AG08395 (cell line): ENCODE measurements around the gene SRPX.

Experiments
- DNase-seq: peaks from one replicate; pipeline ENCODE4 v3.0.0; 2012; ENCODE audit warnings: mixed read lengths, low spot score

SRPX gene

DNA sequence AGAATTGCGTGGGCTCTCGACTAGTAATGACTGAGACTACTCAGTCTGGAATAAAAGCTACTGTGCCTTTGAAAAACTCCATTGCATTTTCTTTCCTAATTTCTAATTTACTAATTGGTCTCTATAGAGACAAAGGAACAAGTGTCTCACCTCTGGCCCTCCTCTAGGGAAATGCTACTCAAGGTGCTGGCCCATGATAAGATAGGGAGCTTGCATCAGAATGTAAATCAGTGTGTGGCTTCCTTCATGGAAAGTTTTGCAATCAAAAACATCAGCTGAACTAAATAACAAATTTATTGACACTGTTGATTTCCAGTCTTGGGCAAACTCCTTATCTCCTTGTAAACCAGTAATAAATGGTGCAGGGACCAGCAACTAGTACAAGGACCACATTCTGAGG lies 81.8 kb downstream of the SRPX start:
- DNase-seq: no peak

DNA sequence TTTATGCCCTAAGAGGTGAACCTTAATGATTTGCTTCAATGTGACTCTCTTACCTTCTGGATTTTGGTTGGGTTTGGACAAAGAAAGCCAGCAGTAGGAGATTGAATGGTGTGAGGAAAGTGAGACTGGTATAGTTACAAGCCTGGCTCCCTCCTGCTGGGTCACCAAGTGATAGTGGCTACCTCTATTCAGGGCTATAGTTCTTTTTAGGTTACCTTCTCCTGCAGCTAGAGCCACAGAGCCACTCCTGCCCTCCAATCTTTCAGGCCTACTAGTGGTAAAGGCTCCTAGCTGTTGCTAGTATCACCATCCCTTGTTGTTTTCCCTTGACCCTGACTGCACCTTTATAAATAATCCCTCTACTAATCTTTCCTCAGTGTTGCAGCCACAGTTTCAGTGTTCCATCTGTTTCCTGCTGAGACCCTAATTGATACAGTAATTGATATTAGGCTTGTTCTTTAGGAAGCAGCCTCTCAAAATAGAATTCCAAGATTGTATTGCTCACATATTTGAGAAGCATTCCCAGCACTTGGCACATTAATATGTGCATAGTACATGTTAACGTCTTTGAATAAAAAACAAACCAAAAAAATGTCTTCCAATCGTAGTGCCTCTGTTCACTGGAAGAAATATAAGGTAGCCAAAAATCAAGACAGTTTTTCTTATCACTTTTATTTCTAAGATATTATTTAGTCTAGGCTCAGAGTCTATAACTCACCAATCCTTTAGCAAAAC lies 82.3 kb downstream of the SRPX start:
- no peak for DNase-seq

DNA sequence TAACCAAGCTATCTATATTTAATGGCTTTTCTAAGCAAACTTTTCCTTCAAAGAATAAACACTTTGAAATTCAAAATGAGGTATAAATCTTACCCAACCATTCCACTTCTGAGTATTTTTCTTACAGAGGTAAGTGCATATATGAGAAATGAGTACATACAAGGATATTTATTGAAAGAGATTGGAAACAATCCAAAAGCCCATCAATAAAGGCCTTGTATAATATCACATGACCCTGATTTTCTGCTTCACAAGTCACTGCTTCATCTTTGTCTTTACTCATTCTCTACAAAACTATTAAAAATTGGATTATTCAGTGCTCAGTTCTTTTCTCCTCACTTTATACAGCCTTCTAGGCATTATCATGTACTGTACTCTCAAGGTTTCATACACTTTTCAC lies 91.3 kb downstream of the SRPX start:
- no peak for DNase-seq

DNA sequence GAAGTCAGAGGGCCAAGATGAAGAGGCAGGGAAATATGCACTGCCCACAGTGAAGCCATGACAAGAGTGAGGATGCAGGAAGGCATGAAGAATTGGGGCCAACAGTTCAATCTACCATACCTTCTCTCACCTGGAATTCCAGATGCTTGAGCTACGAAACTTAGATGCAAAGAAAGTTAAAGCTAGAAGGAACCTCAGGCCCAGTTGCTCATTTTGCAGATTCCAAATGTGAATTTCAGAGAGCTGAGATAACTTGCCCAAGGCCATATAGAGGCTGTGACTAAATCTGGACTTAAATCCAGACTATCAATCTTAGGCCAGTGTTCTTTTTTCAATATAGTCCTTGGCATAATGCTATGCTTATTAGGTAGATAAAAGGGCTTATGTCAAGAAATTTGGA lies 92.7 kb downstream of the SRPX start:
- DNase-seq: no peak

DNA sequence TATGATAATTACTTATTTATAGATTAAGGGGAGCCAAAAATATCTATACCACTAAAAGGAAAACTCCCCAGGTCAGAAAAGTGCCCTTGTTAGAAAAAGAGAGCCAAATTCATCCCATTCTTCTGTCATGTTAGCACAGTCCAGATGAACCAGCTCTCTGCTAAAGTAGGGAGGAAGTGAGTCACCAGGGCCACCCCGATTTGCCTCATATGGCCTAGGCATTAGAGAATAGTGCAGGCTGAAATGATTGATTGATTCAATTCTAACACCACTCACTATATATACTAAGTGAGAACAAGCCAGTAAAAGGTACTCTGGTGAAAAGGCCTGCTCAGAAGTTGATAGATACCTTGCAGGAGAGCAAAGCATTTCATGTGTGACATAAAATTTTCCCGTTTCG lies 94.5 kb downstream of the SRPX start:
- no peak for DNase-seq

DNA sequence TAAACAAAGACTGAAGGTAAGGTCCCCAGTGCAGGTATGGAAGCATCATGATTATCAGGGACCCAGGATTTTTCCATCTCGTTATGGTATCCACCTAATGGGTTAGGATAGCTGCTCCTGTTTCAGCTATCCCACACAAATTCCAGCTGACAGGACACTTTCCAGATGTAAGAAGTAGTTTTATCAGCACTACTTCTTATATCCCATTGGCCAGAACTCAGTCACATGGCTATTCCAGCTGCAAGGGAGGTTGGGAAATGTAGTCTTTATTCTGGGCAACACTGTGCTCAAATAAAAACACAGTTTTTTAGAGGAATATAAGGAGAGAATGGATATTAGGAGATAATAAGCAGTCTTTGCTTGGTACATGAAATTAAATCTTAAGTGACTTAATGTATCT lies 96.7 kb downstream of the SRPX start:
- DNase-seq: no peak

DNA sequence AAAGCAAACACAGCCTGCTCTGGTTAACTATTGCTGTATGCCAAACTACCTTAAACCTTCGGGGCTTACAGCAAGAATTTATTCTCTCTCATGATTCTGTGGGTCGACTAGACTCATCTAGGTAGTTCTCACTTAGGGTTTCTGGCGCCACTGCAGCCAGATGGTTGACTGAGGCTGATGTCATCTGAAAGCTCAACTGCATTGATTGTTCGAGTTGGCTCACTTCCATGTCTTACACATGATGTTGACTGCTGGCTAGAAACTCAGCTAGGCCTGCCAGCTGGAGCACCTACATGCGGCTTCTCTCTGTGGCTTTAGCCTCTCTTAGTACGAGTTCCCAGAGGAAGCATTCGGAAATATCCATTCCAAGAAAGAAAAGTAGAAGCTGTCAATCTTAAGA lies 103.2 kb downstream of the SRPX start:
- no peak for DNase-seq

DNA sequence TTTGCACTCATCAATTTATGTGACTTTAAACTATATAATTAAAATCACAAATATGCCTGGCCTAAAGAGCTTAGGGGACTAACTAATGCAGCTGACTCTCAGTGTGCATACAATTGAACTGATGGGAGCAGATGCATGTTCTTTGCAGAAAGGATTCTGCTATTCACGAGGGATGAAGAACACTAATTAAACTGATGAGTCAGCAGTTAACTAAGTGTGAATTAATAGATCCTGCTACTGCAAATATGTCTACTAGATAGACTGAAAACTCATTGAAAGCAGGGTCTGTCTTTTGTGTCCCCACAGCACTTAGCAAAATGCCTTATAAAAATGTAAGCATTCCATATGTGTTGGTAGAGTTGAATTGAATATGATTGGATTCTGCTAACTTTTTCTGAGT lies 104.0 kb downstream of the SRPX start:
- DNase-seq: no peak

DNA sequence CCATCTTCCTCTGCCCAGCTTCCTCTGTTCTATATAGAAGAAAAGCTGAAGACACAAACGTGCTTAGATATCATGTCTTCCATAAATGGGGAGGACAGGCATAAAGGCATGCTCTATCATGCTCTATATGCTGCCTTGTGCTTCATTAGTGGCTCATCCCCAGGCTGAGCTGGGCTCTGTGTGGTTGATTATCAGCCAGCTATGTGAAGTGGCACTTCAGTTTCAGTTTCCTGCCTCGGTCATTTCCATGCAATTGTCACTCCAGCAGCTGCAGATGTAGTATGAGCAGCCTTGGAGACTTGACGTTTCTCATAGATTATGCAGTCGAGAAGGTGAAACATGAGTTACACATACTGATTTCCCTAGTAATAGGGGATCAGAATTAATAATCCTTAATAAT lies 108.1 kb downstream of the SRPX start:
- DNase-seq: no peak

DNA sequence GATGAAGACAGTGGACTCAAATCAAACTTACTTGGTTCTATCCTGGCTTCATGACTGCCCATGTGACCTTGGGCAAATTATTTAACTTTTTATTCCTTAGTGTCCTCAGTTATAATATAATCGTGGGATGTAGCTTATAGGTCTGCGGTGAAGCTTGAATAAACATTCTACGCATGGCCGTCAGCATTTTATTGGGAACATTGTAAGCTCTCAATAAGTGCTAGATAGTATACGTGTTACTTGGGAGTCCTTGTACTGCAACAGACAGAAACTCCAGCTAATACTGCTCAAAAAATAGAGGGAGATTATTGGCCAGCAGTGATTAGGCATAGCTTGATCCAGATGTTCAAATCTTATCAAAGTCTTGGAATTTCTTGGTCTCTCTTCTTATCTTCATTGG lies 109.5 kb downstream of the SRPX start:
- no peak for DNase-seq

DNA sequence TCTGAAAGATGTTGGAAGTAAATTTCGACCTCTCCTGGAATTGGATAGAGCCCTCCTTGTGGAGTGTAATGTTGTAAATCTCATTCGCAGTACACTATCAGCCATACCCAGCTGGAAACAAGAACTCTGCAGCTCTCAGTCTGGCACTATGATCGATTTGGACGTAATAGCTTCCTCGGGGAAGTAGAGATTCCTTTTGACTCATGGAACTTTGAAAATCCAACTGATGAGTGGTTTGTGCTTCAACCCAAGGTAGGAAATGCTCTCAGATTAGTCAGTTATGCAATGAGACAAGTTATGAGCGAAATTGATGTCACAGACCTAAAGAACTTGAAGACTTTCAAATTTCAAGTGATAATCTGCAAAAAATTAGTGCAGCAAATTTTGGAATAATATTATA lies 110.4 kb downstream of the SRPX start:
- no peak for DNase-seq

DNA sequence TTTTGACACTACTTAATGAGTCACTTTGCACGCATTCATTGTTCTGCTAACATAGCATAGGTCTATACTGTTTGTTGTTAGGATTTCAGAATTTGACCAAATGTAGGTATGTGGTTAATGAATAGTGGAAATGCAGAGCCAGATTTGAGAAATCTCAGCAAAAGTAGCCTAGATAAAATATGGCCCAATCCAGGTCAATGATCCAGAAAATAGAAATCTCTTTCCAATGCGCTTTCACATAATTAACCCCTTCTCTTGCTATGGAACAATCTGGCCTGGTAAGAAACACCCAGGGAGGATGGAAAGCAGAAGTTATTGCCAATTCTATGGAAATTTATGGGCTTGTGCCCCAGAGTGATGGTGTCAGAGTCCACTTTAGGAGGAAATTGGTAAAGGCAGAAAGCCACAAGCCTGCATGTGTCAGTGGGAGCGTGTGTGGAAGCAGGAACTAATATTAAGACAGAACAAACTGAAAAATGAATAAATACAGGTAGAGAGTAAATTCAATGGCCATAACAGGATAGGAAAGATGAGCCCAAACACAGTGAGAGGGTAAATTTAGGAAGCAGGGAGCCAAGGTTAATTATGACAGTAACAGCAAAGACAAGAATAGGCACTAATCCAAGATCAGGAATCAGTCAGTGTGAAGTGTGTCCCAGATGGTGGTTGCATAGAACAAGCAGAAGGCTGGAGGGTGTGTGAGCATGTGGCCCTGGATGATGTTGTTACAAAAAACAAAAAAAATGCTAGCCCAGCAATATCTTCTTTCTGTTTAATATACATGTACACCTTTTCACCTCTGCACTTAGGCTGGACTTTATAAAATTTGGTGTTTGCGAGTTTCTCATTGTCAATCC lies 111.4 kb downstream of the SRPX start:
- DNase-seq: no peak

DNA sequence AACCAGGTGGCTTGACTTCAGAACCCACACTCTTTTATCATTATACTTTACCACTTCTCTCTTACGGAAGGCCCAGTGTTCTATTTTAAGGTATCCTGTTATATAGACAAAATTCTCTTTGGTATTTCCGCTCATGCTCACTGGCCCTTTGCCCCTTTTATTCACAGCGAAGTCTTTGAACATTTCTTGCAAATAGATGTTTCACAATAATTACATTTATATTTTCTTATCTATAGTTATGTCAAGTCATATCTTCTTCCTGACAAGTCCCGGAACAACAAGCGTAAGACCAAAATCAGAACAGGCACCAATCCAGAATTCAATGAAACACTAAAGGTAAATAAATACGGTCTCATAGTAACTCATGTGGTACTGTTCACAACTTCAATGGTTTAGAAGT lies 112.3 kb downstream of the SRPX start:
- DNase-seq: no peak

DNA sequence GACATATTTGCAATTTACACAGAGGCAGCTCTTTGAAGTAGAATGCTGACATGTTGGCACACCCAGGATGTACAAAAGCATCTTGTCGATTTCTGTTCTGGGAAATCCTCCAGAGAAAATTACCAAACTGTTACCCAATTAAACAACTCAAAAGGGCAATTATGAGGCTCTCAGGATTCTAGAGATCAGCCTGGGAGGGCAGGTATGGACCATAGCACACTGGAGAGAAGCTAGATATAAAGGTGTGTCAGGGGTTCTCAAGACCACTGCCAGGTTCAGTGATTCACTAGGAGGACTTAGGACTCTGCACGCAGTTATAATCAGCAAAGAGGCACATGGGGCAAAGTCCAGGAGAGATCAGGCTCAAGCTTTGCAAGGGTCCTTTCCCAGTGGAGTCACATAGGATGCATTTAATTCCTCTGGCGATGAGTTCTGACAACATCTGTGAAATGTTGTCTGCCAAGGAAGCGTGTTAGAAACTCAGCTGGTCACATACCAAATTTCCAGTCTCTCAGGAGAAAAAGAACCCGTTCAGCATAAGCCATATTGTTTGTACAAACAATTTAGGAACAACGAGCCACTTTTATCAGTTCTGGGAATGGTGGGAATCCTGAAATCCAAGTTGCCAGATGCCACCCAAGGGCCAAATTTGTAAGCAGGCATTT lies 113.5 kb downstream of the SRPX start:
- no peak for DNase-seq

DNA sequence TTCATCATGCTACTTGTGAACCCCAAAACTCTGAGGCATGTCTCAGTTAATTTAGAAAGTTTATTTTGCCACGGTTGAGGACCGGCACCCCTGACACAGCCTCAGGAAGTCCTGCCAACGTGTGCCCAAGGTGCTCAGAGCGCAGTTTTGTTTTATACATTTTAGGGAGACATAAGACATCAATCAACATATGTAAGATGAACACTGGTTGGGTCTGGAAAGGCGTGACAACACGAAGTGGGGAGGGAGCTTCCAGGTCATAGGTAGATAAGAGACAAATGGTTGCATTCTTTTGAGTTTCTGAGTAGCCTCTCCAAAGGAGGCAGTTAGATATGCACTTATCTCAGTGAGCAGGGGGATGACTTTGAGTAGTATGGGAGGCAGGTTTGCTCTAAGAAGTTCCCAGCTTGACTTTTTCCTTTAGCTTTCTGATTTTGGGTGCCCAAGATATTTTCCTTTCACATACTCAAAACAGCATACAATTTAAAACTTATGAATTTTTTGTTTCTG lies 115.4 kb downstream of the SRPX start:
- no peak for DNase-seq

DNA sequence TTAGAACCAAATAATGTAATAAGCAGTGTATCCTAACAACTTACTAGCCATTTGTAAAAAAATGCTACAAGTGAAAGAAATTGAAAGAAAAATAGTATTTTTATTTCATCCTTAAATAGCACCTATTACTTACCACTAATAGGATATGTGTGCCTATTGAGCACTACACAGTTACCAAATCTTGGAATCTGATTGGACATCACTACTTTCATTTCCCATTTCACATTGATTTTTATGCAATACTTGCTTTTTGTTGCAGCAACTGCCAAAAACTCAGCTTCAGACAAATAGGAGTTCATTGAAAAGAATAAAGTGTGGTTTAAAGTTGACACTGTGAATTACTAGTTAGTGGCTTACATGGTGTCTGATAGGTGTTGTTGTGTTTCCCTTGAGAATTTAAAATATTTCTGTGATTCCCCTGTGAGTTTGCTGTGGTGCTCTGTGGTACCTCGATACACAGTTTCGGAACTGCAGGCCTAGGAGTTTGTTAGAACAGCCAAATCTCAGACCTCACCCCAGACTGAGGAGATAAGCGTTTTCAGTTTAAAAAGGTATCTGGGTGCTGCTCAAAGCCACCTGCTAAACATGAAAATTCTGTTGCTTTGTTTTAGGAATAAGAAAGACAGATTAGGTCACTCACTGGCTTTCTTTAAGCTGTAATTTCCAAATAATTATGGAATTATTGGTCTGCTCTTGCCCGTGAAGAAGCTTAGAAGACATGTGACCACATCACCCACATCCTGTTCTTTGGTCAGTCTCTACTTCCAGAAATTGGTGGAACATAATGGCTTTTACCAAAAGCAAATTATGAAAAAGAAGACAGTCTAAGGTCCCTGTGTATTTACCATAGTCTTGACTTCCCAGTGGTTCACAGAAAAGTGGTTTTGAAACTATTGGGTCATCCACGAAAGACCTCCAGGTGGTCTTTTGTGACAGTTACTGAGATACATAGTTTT lies 116.5 kb downstream of the SRPX start:
- DNase-seq: no peak

DNA sequence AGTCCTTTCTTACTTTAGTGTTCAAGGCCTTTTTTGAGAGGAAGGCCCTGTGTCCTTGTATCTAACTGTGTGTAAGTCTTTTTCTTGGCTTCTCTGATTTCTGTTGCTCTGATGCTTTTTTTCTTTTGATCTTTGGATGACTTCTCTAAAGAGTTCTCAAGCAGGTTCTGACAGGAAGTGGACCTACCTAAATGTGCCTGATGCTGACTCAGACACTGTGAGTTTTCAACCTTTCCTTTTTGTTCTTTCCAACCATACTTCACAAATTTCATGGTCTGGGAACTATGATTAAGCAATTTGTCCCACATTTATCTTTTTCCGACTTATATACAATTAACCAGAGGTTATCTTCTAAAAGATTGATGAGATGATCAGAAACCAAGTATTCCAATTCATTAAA lies 117.8 kb downstream of the SRPX start:
- no peak for DNase-seq

DNA sequence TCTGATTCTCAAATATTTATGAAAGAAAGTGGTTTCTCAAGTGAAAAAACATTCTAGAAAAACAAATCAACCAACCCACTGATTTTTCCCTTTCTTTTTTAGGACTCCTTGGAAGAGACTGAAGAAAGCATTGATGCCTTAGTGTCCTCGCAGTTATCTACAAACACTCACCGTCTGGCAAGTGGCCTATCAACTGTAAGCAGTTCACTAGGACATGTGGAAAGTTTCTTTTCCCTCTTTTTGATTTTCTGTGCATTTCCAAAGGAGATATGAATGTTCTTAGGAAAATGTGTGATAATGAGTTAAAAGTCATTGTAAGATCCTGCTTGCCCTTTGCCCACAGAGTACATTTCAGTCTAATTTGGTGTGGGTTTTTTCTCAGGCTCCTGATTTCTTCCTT lies 118.4 kb downstream of the SRPX start:
- DNase-seq: no peak

DNA sequence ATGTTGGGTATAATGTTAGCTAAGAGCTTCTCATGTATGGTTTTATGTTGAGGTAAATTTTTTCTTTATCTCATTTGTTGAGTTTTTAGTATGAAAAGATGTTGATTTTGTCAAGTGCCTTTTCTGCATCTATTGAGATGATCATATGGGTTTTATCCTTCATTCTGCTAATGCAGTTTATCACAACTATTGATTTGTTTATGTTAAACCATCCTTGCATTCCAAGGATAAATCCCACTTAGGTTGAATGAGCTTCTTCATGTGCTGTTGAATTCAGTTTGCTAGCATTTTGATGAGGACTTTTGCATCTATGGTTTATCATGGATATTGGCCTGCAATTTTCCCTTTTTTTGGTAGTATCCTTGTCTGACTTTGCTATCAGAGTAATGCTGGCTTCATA lies 121.0 kb downstream of the SRPX start:
- no peak for DNase-seq
